ENCODE data around the gene MCC.
A peak's percentile ranks its signal among the peaks of the same experiment; 100 is the strongest.

GRCh38 chr5:113024076-113024697 is 464.1 kb downstream of the MCC start:
- TF ChIP-seq REST (IDR thresholded peaks at IDR 0.05; ENCODE audit: low read depth) (no peak), TCF12 (IDR thresholded peaks at IDR 0.05; ENCODE audit: low read depth) (no peak), RAD21 (IDR thresholded peaks at IDR 0.05; ENCODE audit: low read depth) (no peak), USF1 (IDR thresholded peaks at IDR 0.05) (no peak), YY1 (IDR thresholded peaks at IDR 0.05; ENCODE audit: low read depth) (no peak), EP300 (IDR thresholded peaks at IDR 0.05; ENCODE audit: borderline replicate concordance) (no peak), TAF1 (IDR thresholded peaks at IDR 0.05; ENCODE audit: low read depth) (no peak), CEBPB (IDR thresholded peaks at IDR 0.05) (no peak), NFIC (IDR thresholded peaks at IDR 0.05) (0 out of 2 replicates have a peak, but pooled peaks have one; percentile 20), FOXM1 (IDR thresholded peaks at IDR 0.05; ENCODE audit: borderline replicate concordance, low read depth) (no peak)

Measured in Ishikawa (cell line).